Hepatocyte (in vitro differentiated cells): Measurements from ENCODE around the gene KMT5B. TPM values are rescaled to one million over a fixed set of nuclear protein-coding genes. Genes with fewer than 3 reads are reported as not detected.

Experiments used
- DNase-seq: peaks from one replicate; pipeline ENCODE4 v3.0.0-alpha.2; 2016; ENCODE audit warnings: low spot score
- H2AFZ ChIP-seq: fragments of 200-600 bp; sonication (generic); 2 replicates; pipeline ENCODE4 v1.6.0; 2016; ENCODE audit warnings: antibody characterized with exemption, mild to moderate bottlenecking
- H3K27ac ChIP-seq: fragments of 200-600 bp; sonication (generic); 2 replicates; pipeline ENCODE4 v1.5.1; 2016; ENCODE audit warnings: mild to moderate bottlenecking
- H3K27me3 ChIP-seq: fragments of 200-600 bp; sonication (generic); 2 replicates; pipeline ENCODE4 v1.6.1; 2016
- H3K36me3 ChIP-seq: fragments of 200-600 bp; sonication (generic); replicated peaks from 2 replicates; pipeline ENCODE4 v1.5.1; 2016; ENCODE audit warnings: low read depth; ENCODE audit not compliant: insufficient read depth
- H3K4me1 ChIP-seq: fragments of 200-600 bp; sonication (generic); 2 replicates; pipeline ENCODE4 v1.5.1; 2016; ENCODE audit warnings: mild to moderate bottlenecking, moderate library complexity; ENCODE audit not compliant: insufficient read depth
- H3K4me2 ChIP-seq: fragments of 200-600 bp; sonication (generic); 2 replicates; pipeline ENCODE4 v1.6.0; 2016
- H3K4me3 ChIP-seq: fragments of 200-600 bp; sonication (generic); 2 replicates; pipeline ENCODE4 v1.5.1; 2016; ENCODE audit warnings: mild to moderate bottlenecking
- H3K79me2 ChIP-seq: fragments of 200-600 bp; sonication (generic); 2 replicates; pipeline ENCODE4 v1.6.0; 2017; ENCODE audit warnings: mild to moderate bottlenecking
- H3K9me2 ChIP-seq: fragments of 200-600 bp; sonication (generic); replicated peaks from 2 replicates; pipeline ENCODE4 v1.6.0; 2017; ENCODE audit warnings: mild to moderate bottlenecking; ENCODE audit not compliant: insufficient read depth
- H3K9me3 ChIP-seq: fragments of 200-600 bp; sonication (generic); 2 replicates; pipeline ENCODE4 v1.5.1; 2016; ENCODE audit warnings: low read depth, mild to moderate bottlenecking
- H4K20me1 ChIP-seq: fragments of 200-600 bp; sonication (generic); 2 replicates; pipeline ENCODE4 v1.6.0; 2016; ENCODE audit warnings: mild to moderate bottlenecking; ENCODE audit not compliant: insufficient read depth, poor library complexity, severe bottlenecking
- CTCF ChIP-seq: fragments of 200-600 bp; sonication (generic); IDR thresholded peaks from 2 replicates; pipeline ENCODE4 v1.5.1; 2016; ENCODE audit warnings: antibody characterized with exemption, mild to moderate bottlenecking; ENCODE audit not compliant: poor library complexity
- EZH2 ChIP-seq: fragments of 200-600 bp; sonication (generic); IDR thresholded peaks from 2 replicates; pipeline ENCODE4 v1.6.1; 2016; ENCODE audit warnings: antibody characterized with exemption, mild to moderate bottlenecking, borderline replicate concordance
- EZH2phosphoT487 ChIP-seq: fragments of 200-600 bp; sonication (generic); IDR thresholded peaks from one replicate; pipeline ENCODE4 v1.6.1; 2018; ENCODE audit warnings: antibody characterized with exemption, mild to moderate bottlenecking, low read depth, moderate library complexity; ENCODE audit not compliant: unreplicated experiment, severe bottlenecking
- WGBS: methylation state at CpG from one replicate; pipeline ENCODE4 v1.1.6; 2016; ENCODE audit warnings: low lambda C conversion rate; ENCODE audit errors: missing lambda C conversion rate; 5-methylcytosine and 5-hydroxymethylcytosine counted together
- polyA plus RNA-seq: library from polyadenylated mRNA; unstranded; fragments of >200 nt; fragmentation: Nextera tagmentation; extraction: Ambion mirVana; gene quantifications from 2 replicates; pipeline ENCODE4 v1.2.1, GENCODE V29; 2016
- total RNA-seq: library from RNA; depleted of rRNA; stranded (reverse); fragments of >200 nt; gene quantifications from 2 replicates; pipeline ENCODE4 v1.2.3, GENCODE V29; 2014

KMT5B gene
- total and polyA plus RNA-seq, 2 experiments from 2014 or later: 29.9 to 36.0 TPM

- Histone ChIP-seq H3K4me3 (no peak overlapping the region), H3K9me3 (no peaks in the 10 kb centered on the region), H3K27me3 (no peaks in the 10 kb centered on the region), H3K9me2 (no peaks in the 10 kb centered on the region), H4K20me1 (no peaks in the 10 kb centered on the region), H3K4me1 (peaks cover 21% of the 10 kb centered on the region), H3K4me2 (no peak overlapping the region), H3K27ac (no peak overlapping the region), H2AFZ (no peak overlapping the region), H3K36me3 (no peaks in the 10 kb centered on the region), H3K79me2 (no peaks in the 10 kb centered on the region)
- 91% methylated on average over 4 of the region's 4 CpGs for WGBS
- no peak for TF ChIP-seq EZH2
- TF ChIP-seq EZH2phosphoT487: no peak
- no peak for TF ChIP-seq CTCF
- DNase-seq: no peak
These were observed 69.8 kb downstream of the KMT5B start for GRCh38 chr11:68143310-68143689.

- H3K9me2 ChIP-seq: no peaks in the 10 kb centered on the region
- DNase-seq: no peak
- no peaks in the 10 kb centered on the region for H3K36me3 ChIP-seq
- no peak overlapping the region for H3K4me3 ChIP-seq
- no peaks in the 10 kb centered on the region for H3K27me3 ChIP-seq
- no peak overlapping the region for H3K27ac ChIP-seq
- 93% methylated on average over 16 of the region's 16 CpGs for WGBS
- no peaks in the 10 kb centered on the region for H3K9me3 ChIP-seq
- H4K20me1 ChIP-seq: no peaks in the 10 kb centered on the region
- no peak overlapping the region for H3K4me2 ChIP-seq
- TF ChIP-seq EZH2phosphoT487: no peak
- TF ChIP-seq CTCF: no peak
- no peak for TF ChIP-seq EZH2
- no peaks in the 10 kb centered on the region for H3K79me2 ChIP-seq
- no peak overlapping the region for H2AFZ ChIP-seq
- H3K4me1 ChIP-seq: peaks cover 24% of the 10 kb centered on the region
These were observed 70.4 kb downstream of the KMT5B start for GRCh38 chr11:68142441-68143309.

GRCh38 chr11:68142028-68142412, 71.1 kb downstream of the KMT5B start:
- DNase-seq: no peak
- Histone ChIP-seq H3K4me3 (no peak overlapping the region), H3K4me1 (peaks cover 25% of the 10 kb centered on the region), H3K9me2 (no peaks in the 10 kb centered on the region), H3K27ac (no peak overlapping the region), H3K9me3 (no peaks in the 10 kb centered on the region), H2AFZ (no peak overlapping the region), H3K27me3 (no peaks in the 10 kb centered on the region), H3K4me2 (no peak overlapping the region), H4K20me1 (no peaks in the 10 kb centered on the region), H3K79me2 (no peaks in the 10 kb centered on the region), H3K36me3 (no peaks in the 10 kb centered on the region)
- WGBS: 97% methylated on average over 12 of the region's 13 CpGs
- TF ChIP-seq EZH2phosphoT487: no peak
- no peak for TF ChIP-seq EZH2
- TF ChIP-seq CTCF: no peak
